Tibial artery (tissue), 4 donors: Measurements from ENCODE around the gene MCRIP2.

ENCODE experiments used
- DNase-seq, 2 donors: peaks; one replicate each; pipeline ENCODE4 v3.0.0-alpha.2; 2019
- H3K27ac ChIP-seq, 2 donors: fragments of 200-600 bp; sonication (generic) in 1 of 2; 1 replicate in 1 of 2; 2 replicates in 1 of 2; pipeline ENCODE4 v1.5.1; 2018 to 2019; ENCODE audit warnings: mild to moderate bottlenecking in 1 of 2
- H3K27me3 ChIP-seq, 2 donors: fragments of 200-600 bp; sonication (generic) in 1 of 2; one replicate each; pipeline versions ENCODE4 v1.5.1 to v1.6.0; 2016 to 2019
- H3K36me3 ChIP-seq, 3 donors: fragments of 200-600 bp; sonication (generic) in 2 of 3; one replicate each; pipeline ENCODE4 v1.5.1; 2016 to 2019; ENCODE audit warnings: mild to moderate bottlenecking in 2 of 3
- H3K4me1 ChIP-seq, 4 donors: fragments of 200-600 bp; sonication (generic) in 2 of 4; 1 replicate in 3 of 4; 2 replicates in 1 of 4; pipeline ENCODE4 v1.5.1; 2016 to 2019
- H3K4me3 ChIP-seq, 2 donors: fragments of 200-600 bp; sonication (generic) in 1 of 2; 1 replicate in 1 of 2; 2 replicates in 1 of 2; pipeline ENCODE4 v1.5.1; 2018 to 2019; ENCODE audit warnings: mild to moderate bottlenecking in 2 of 2
- H3K9me3 ChIP-seq, 3 donors: fragments of 200-600 bp; sonication (generic) in 1 of 3; one replicate each; pipeline ENCODE4 v1.5.1; 2016 to 2019
- intact Hi-C: fragments of 100-400 bp; cut with DNase I; formaldehyde crosslinking; loops from one replicate; pipeline ENCODE4 v1.15.0; 2023; ENCODE audit warnings: low total_unique reads
- TF ChIP-seq, protein P1 (sequence below), 2 experiments: fragments of 200-600 bp in 1 of 2; fragments of 450-650 bp in 1 of 2; IDR thresholded peaks; one replicate each; pipeline ENCODE4 v1.5.1; 2017 to 2019; ENCODE audit warnings: antibody characterized with exemption in 2 of 2, mild to moderate bottlenecking in 1 of 2, moderate library complexity in 1 of 2

Gene MCRIP2

GRCh38 chr16:619476-620100 lies 22.0 kb upstream of the MCRIP2 start:
- Histone ChIP-seq H3K4me1 (peaks cover 0 to 5% (median 0%) of the 10 kb centered on the region in 4 donors), H3K27ac (no peak overlapping the region), H3K36me3 (peaks cover 0 to 26% (median 9%) of the 10 kb centered on the region in 3 donors), H3K27me3 (no peaks in the 10 kb centered on the region), H3K4me3 (no peak overlapping the region), H3K9me3 (no peaks in the 10 kb centered on the region)
- no peak for DNase-seq
- TF ChIP-seq, protein P1, sequence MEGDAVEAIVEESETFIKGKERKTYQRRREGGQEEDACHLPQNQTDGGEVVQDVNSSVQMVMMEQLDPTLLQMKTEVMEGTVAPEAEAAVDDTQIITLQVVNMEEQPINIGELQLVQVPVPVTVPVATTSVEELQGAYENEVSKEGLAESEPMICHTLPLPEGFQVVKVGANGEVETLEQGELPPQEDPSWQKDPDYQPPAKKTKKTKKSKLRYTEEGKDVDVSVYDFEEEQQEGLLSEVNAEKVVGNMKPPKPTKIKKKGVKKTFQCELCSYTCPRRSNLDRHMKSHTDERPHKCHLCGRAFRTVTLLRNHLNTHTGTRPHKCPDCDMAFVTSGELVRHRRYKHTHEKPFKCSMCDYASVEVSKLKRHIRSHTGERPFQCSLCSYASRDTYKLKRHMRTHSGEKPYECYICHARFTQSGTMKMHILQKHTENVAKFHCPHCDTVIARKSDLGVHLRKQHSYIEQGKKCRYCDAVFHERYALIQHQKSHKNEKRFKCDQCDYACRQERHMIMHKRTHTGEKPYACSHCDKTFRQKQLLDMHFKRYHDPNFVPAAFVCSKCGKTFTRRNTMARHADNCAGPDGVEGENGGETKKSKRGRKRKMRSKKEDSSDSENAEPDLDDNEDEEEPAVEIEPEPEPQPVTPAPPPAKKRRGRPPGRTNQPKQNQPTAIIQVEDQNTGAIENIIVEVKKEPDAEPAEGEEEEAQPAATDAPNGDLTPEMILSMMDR (IDR thresholded peaks at IDR 0.05) = no peak
- intact Hi-C loops = no loop called here

DNA sequence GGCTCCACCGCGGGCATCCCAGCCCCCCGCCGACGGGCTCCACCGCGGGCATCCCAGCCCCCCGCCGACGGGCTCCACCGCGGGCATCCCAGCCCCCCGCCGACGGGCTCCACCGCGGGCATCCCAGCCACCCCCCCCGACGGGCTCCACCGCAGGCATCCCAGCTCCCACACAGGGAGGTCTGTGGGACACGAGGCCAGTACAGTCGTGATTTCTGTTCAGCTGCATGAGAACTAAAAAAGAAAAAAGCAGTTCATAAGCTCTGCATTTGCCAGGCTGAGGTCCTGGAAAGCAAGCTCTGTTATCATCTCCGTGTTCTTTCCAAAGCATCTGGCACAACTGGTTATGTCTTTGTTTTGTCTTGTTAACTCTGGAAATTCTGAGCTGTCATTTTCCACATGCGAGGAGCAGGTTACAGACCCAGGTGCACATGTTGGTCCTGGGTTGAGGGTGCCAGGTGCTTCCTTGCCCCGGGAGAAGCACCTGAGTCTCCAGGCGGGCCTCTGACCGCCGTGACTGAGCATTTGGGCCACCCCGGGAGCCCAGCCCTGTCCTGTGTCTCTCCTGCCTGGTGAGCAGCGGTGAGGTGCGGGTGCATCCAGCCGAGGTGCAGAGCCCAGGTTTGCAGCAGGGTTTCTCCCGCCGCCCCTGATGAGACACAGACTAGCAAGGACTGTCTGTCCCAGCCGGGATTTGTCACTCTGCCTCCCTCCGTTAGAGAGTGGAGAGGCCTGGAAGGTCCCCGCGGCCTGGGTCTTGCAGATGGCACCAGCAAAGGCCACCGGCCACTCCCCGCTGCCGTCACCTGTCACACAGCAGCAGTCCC lies 20.7 kb upstream of the MCRIP2 start:
- Histone ChIP-seq H3K9me3 (no peaks in the 10 kb centered on the region), H3K4me1 (peaks cover 0 to 5% (median 0%) of the 10 kb centered on the region in 4 donors), H3K36me3 (peaks cover under 1 to 39% (median 17%) of the 10 kb centered on the region in 3 donors), H3K27me3 (no peaks in the 10 kb centered on the region), H3K4me3 (no peak overlapping the region), H3K27ac (no peak overlapping the region)
- no peak for DNase-seq
- intact Hi-C loops = no loop called here
- TF ChIP-seq, protein P1 (IDR thresholded peaks at IDR 0.05) = no peak

- Histone ChIP-seq H3K36me3 (peaks cover 7 to 45% (median 24%) of the 10 kb centered on the region in 3 donors), H3K4me1 (peaks cover 0 to 5% (median 0%) of the 10 kb centered on the region in 4 donors), H3K27me3 (no peaks in the 10 kb centered on the region), H3K4me3 (no peak overlapping the region), H3K9me3 (no peaks in the 10 kb centered on the region), H3K27ac (no peak overlapping the region)
- TF ChIP-seq, protein P1 (IDR thresholded peaks at IDR 0.05) = no peak
- intact Hi-C loops = no loop called here
- no peak for DNase-seq
Observed at GRCh38 chr16:621526-622105, 20.0 kb upstream of the MCRIP2 start.

DNA sequence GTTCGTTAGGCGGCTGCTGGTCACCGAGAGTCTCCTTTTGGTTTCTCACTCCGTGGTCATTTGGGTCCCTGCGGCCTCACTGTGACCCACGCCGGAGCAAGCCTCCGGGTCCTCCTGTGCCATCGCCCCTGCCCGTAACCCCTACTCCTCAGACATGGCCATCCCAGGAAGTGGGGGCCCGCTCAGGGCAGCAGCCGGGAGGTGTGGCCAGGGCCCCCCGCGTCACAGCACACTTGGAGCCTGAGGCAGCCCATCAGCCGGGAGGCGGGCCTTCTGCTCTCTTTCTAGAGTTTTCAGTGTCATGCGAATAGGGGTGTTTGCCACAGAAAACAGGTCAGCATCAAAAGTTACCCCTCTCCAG lies 18.7 kb upstream of the MCRIP2 start:
- no peak overlapping the region for H3K4me3 ChIP-seq
- peaks cover 0 to 5% (median 0%) of the 10 kb centered on the region in 4 donors for H3K4me1 ChIP-seq
- peaks cover 15 to 45% (median 28%) of the 10 kb centered on the region in 3 donors for H3K36me3 ChIP-seq
- no peak for DNase-seq
- no peak overlapping the region for H3K27ac ChIP-seq
- intact Hi-C loops = no loop called here
- H3K9me3 ChIP-seq = no peaks in the 10 kb centered on the region
- TF ChIP-seq, protein P1 (IDR thresholded peaks at IDR 0.05) = no peak
- H3K27me3 ChIP-seq = no peaks in the 10 kb centered on the region

DNA sequence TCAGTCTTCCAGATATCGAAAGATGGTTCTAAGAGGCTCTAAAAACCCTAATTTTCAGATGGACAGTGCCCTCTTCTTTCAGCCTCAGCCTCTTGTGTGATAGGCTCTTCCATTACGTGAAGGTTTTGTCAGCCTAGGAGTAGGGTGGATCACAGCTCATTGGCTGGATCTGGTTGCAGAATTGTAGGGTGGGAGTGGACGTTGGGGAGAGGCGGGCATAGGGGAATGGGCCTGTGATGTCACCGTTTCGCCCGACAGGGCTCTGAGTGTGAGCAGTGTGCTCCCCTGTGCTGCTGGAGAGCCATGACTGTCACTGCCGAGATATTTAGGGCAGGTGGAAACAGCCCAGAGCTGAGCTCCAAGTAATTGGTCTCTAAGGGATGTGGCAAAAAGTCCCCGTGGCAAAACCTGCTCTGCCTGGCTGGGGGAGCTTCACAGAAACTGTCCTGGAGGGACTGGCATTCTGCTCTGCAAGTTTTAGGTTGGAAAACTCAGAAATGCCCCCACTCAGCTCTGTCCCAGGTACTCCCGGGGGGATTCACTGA lies 17.0 kb upstream of the MCRIP2 start:
- Histone ChIP-seq H3K4me3 (no peak overlapping the region), H3K27me3 (no peaks in the 10 kb centered on the region), H3K36me3 (peaks cover 15 to 49% (median 35%) of the 10 kb centered on the region in 3 donors), H3K27ac (no peak overlapping the region), H3K4me1 (peaks cover 0 to 6% (median 0%) of the 10 kb centered on the region in 4 donors), H3K9me3 (no peaks in the 10 kb centered on the region)
- TF ChIP-seq, protein P1 (IDR thresholded peaks at IDR 0.05) = no peak
- intact Hi-C loops = no loop called here
- DNase-seq = no peak
